GM23248 (cell line): ENCODE measurements around the gene KBTBD13. TPM values are rescaled to one million over a fixed set of nuclear protein-coding genes. Genes with fewer than 3 reads are reported as not detected.

Experiments used
- DNase-seq: peaks from one replicate; pipeline ENCODE4 v3.0.0-alpha.2; 2015
- H2AFZ ChIP-seq: fragments of 200-600 bp; sonication (generic); 2 replicates; pipeline ENCODE4 v1.6.1; 2016; ENCODE audit warnings: antibody characterized with exemption
- H3F3A ChIP-seq: fragments of 200-600 bp; sonication (generic); 2 replicates; pipeline ENCODE4 v1.6.1; 2016; ENCODE audit warnings: mild to moderate bottlenecking, antibody characterized with exemption, mixed run types; ENCODE audit not compliant: insufficient read depth
- H3K27ac ChIP-seq: fragments of 200-600 bp; sonication (generic); 2 replicates; pipeline ENCODE4 v1.5.1; 2016; ENCODE audit warnings: mild to moderate bottlenecking
- H3K27me3 ChIP-seq: fragments of 200-600 bp; sonication (generic); replicated peaks from 2 replicates; pipeline ENCODE4 v1.6.1; 2016; ENCODE audit warnings: mild to moderate bottlenecking; ENCODE audit not compliant: insufficient read depth
- H3K36me3 ChIP-seq: fragments of 200-600 bp; sonication (generic); 2 replicates; pipeline ENCODE4 v1.6.1; 2016; ENCODE audit warnings: low read depth, mild to moderate bottlenecking
- H3K4me1 ChIP-seq: fragments of 200-600 bp; sonication (generic); 2 replicates; pipeline ENCODE4 v1.6.1; 2016; ENCODE audit warnings: mild to moderate bottlenecking; ENCODE audit not compliant: insufficient read depth
- H3K4me2 ChIP-seq: fragments of 200-600 bp; sonication (generic); one replicate; pipeline ENCODE4 v1.6.1; 2016; ENCODE audit warnings: mild to moderate bottlenecking; ENCODE audit not compliant: unreplicated experiment
- H3K4me3 ChIP-seq: fragments of 200-600 bp; sonication (generic); 2 replicates; pipeline ENCODE4 v1.5.1; 2016; ENCODE audit warnings: mild to moderate bottlenecking
- H3K79me2 ChIP-seq: fragments of 200-600 bp; sonication (generic); 2 replicates; pipeline ENCODE4 v1.6.1; 2016; ENCODE audit warnings: mild to moderate bottlenecking; ENCODE audit not compliant: insufficient read depth
- H3K9ac ChIP-seq: fragments of 200-600 bp; sonication (generic); 2 replicates; pipeline ENCODE4 v1.6.1; 2016; ENCODE audit warnings: mild to moderate bottlenecking
- H3K9me2 ChIP-seq: fragments of 200-600 bp; sonication (generic); 2 replicates; pipeline ENCODE4 v1.6.1; 2016; ENCODE audit warnings: mixed run types, mild to moderate bottlenecking, moderate library complexity; ENCODE audit not compliant: insufficient read depth
- H3K9me3 ChIP-seq: fragments of 200-600 bp; sonication (generic); one replicate; pipeline ENCODE4 v1.6.1; 2017; ENCODE audit warnings: low read depth
- H4K20me1 ChIP-seq: fragments of 200-600 bp; sonication (generic); 2 replicates; pipeline ENCODE4 v1.6.0; 2016; ENCODE audit not compliant: insufficient read depth
- EZH2 ChIP-seq: fragments of 200-600 bp; sonication (generic); IDR thresholded peaks from 2 replicates; pipeline ENCODE4 v1.6.1; 2018; ENCODE audit warnings: antibody characterized with exemption, mild to moderate bottlenecking; ENCODE audit not compliant: insufficient read depth, poor library complexity, severe bottlenecking
- EZH2phosphoT487 ChIP-seq: fragments of 200-600 bp; sonication (generic); IDR thresholded peaks from 2 replicates; pipeline ENCODE4 v1.6.1; 2018; ENCODE audit warnings: antibody characterized with exemption, moderate library complexity, mild to moderate bottlenecking, low read depth; ENCODE audit not compliant: insufficient read depth
- WGBS, 2 experiments: methylation state at CpG; one replicate each; pipeline ENCODE4 v1.1.6; 2015 to 2017; ENCODE audit warnings: low lambda C conversion rate in 2 of 2, low coverage in 1 of 2; ENCODE audit errors: missing lambda C conversion rate in 2 of 2; 5-methylcytosine and 5-hydroxymethylcytosine counted together
- in situ Hi-C: fragments of 300-500 bp; cut with MboI; formaldehyde crosslinking; loops from 2 replicates; pipeline ENCODE4 v1.15.0; 2020
- polyA plus RNA-seq: library from polyadenylated mRNA; unstranded; fragments of >200 nt; fragmentation: Nextera tagmentation; extraction: Ambion mirVana; gene quantifications from 2 replicates; pipeline ENCODE4 v1.2.1, GENCODE V29; 2016
- total RNA-seq: library from RNA; depleted of rRNA; stranded (reverse); fragments of >200 nt; shearing (Covaris generic); gene quantifications from 2 replicates; pipeline ENCODE4 v1.2.3, GENCODE V29; 2014

The KBTBD13 gene
- total and polyA plus RNA-seq, 2 experiments from 2014 or later: not detected

GRCh38 chr15:65057549-65057940 lies 19.0 kb upstream of the KBTBD13 start:
- no peak for DNase-seq
- TF ChIP-seq EZH2 (no peak), EZH2phosphoT487 (no peak)

GRCh38 chr15:65058394-65059368 lies 17.9 kb upstream of the KBTBD13 start:
- Histone ChIP-seq H3K27me3 (no peaks in the 10 kb centered on the region), H2AFZ (no peak overlapping the region), H3K4me1 (no peaks in the 10 kb centered on the region), H3K9ac (no peak overlapping the region), H3K79me2 (no peaks in the 10 kb centered on the region), H3K4me3 (no peak overlapping the region), H3K36me3 (no peaks in the 10 kb centered on the region), H3K27ac (no peak overlapping the region), H3F3A (no peaks in the 10 kb centered on the region; the same call in none of the 2 replicates), H3K9me2 (no peaks in the 10 kb centered on the region), H3K4me2 (no peak overlapping the region), H4K20me1 (no peaks in the 10 kb centered on the region), H3K9me3 (no peaks in the 10 kb centered on the region)
- in situ Hi-C loops: no loop called here
- 82 to 91% methylated on average over 16 of the region's 16 CpGs for WGBS, 2 experiments
- DNase-seq: no peak
- TF ChIP-seq EZH2 (no peak), EZH2phosphoT487 (no peak)

More at GRCh38 chr15:65057549-65057940, 19.0 kb upstream of the KBTBD13 start:
- Histone ChIP-seq H3K79me2 (no peaks in the 10 kb centered on the region), H3K4me1 (no peaks in the 10 kb centered on the region), H3K27me3 (no peaks in the 10 kb centered on the region), H3F3A (no peaks in the 10 kb centered on the region; the same call in none of the 2 replicates), H3K36me3 (no peaks in the 10 kb centered on the region), H3K4me3 (no peak overlapping the region), H3K9ac (no peak overlapping the region), H3K9me2 (no peaks in the 10 kb centered on the region), H3K4me2 (no peak overlapping the region), H2AFZ (no peak overlapping the region), H3K27ac (no peak overlapping the region), H3K9me3 (no peaks in the 10 kb centered on the region), H4K20me1 (no peaks in the 10 kb centered on the region)
- WGBS, 2 experiments: 96 to 99% methylated on average over 8 of the region's 8 CpGs
- in situ Hi-C loops: no loop called here

DNA sequence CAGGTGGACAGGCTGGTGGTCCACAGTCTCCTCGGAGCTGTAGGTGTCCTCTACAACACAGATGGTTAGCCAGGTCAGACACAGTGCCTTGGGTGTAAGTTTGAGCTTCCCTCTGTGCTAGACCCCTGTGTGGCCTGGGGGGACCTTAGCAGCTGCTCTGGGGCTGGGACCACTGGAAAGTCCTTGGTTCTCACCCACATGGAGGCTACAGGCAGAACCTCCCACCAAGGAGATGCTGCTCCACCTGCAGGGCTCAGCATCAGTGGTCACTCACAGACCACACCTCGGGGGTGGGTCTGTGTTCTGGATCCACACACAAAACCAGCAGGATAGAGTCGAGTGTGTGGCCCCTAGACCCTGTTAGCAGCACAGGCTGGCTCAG lies 17.2 kb upstream of the KBTBD13 start:
- Histone ChIP-seq H3K4me3 (no peak overlapping the region), H4K20me1 (no peaks in the 10 kb centered on the region), H3F3A (no peaks in the 10 kb centered on the region; the same call in none of the 2 replicates), H3K9ac (no peak overlapping the region), H3K79me2 (no peaks in the 10 kb centered on the region), H3K27ac (no peak overlapping the region), H3K9me2 (no peaks in the 10 kb centered on the region), H3K36me3 (no peaks in the 10 kb centered on the region), H3K27me3 (no peaks in the 10 kb centered on the region), H3K4me1 (no peaks in the 10 kb centered on the region), H2AFZ (no peak overlapping the region), H3K4me2 (no peak overlapping the region), H3K9me3 (no peaks in the 10 kb centered on the region)
- TF ChIP-seq EZH2 (no peak), EZH2phosphoT487 (no peak)
- 60 to 73% methylated on average over 3 of the region's 3 CpGs for WGBS, 2 experiments
- DNase-seq: no peak
- in situ Hi-C loops: no loop called here

GRCh38 chr15:65059931-65060596 lies 16.5 kb upstream of the KBTBD13 start:
- no peak for DNase-seq
- no peak overlapping the region for H3K9ac ChIP-seq
- H3K4me3 ChIP-seq: no peak overlapping the region
- no peaks in the 10 kb centered on the region for H3K9me3 ChIP-seq
- H4K20me1 ChIP-seq: no peaks in the 10 kb centered on the region
- H3K36me3 ChIP-seq: no peaks in the 10 kb centered on the region
- in situ Hi-C loops: no loop called here
- no peak overlapping the region for H3K27ac ChIP-seq
- no peak overlapping the region for H2AFZ ChIP-seq
- H3K9me2 ChIP-seq: no peaks in the 10 kb centered on the region
- no peaks in the 10 kb centered on the region for H3K4me1 ChIP-seq
- no peak for TF ChIP-seq EZH2phosphoT487
- no peak for TF ChIP-seq EZH2
- no peak overlapping the region for H3K4me2 ChIP-seq
- H3F3A ChIP-seq: no peaks in the 10 kb centered on the region; the same call in none of the 2 replicates
- H3K27me3 ChIP-seq: no peaks in the 10 kb centered on the region
- WGBS, 2 experiments: 57 to 66% methylated on average over 4 of the region's 4 CpGs
- H3K79me2 ChIP-seq: no peaks in the 10 kb centered on the region
